G401 (cell line): ENCODE data around the gene PRPSAP1. TPM values are rescaled to one million over a fixed set of nuclear protein-coding genes. Genes with fewer than 3 reads are reported as not detected.
A peak's percentile ranks its signal among the peaks of the same experiment; 100 is the strongest.
"Not testable (repeated sequence)": the region's sequence is repeated elsewhere in the genome, so short reads cannot be mapped to it uniquely, and the experiment has no call there.

Experiments
- DNase-seq: peaks from one replicate; pipeline ENCODE4 v3.0.0-alpha.2; 2015; ENCODE audit warnings: low spot score
- in situ Hi-C: cut with HindIII; loops from 2 replicates; pipeline ENCODE4 v1.10.0; 2016; ENCODE audit warnings: low sequenced_read_pairs, mixed read lengths
- total RNA-seq: library from RNA; depleted of rRNA; stranded (reverse); fragments of >200 nt; shearing (Covaris generic); gene quantifications from 2 replicates; pipeline ENCODE4 v1.2.3, GENCODE V29; 2014

The PRPSAP1 gene
- total RNA-seq, 1 experiment from 2014 or later: 28.0 TPM

GRCh38 chr17:76365256-76365903 lies 11.7 kb upstream of the PRPSAP1 start:
- no peak for DNase-seq
- in situ Hi-C loops: no loop called here

GRCh38 chr17:76363107-76363842 lies 9.6 kb upstream of the PRPSAP1 start:
- in situ Hi-C loops: no loop called here

GRCh38 chr17:76360461-76360860 lies 6.7 kb upstream of the PRPSAP1 start:
- in situ Hi-C loops: no loop called here
- DNase-seq: no peak

More at GRCh38 chr17:76363107-76363842, 9.6 kb upstream of the PRPSAP1 start:
- DNase-seq: no peak

- in situ Hi-C loops, DNase-seq: not testable (repeated sequence)
Measured at GRCh38 chr17:76359776-76360175, 6.1 kb upstream of the PRPSAP1 start.

- no peak for DNase-seq
- in situ Hi-C loops: no loop called here
Measured at GRCh38 chr17:76359375-76359774, 5.7 kb upstream of the PRPSAP1 start.

- in situ Hi-C loops: no loop called here
- no peak for DNase-seq
Measured at GRCh38 chr17:76357597-76358158, 4.0 kb upstream of the PRPSAP1 start.

- no peak for DNase-seq
- in situ Hi-C loops: no loop called here
Measured at GRCh38 chr17:76356803-76357456, 3.2 kb upstream of the PRPSAP1 start.

GRCh38 chr17:76354747-76355310 lies 1.1 kb upstream of the PRPSAP1 start:
- in situ Hi-C loops: no loop called here
- peak; percentile 7 for DNase-seq

GRCh38 chr17:76354317-76354729 lies 607 bp upstream of the PRPSAP1 start:
- no peak for DNase-seq
- in situ Hi-C loops: no loop called here

- in situ Hi-C loops: no loop called here
- DNase-seq: peak; percentile 6
Measured at GRCh38 chr17:76353004-76353598, 615 bp downstream of the PRPSAP1 start.

- DNase-seq: no peak
- in situ Hi-C loops: no loop called here
Measured at GRCh38 chr17:76351526-76352071, 2.1 kb downstream of the PRPSAP1 start.

GRCh38 chr17:76350463-76350862 lies 3.3 kb downstream of the PRPSAP1 start:
- in situ Hi-C loops: no loop called here
- DNase-seq: no peak

- DNase-seq, in situ Hi-C loops: not testable (repeated sequence)
Measured at GRCh38 chr17:76346936-76347335, 6.8 kb downstream of the PRPSAP1 start.

- in situ Hi-C loops: no loop called here
- no peak for DNase-seq
Measured at GRCh38 chr17:76345377-76345974, 8.2 kb downstream of the PRPSAP1 start.

GRCh38 chr17:76343106-76343505 lies 10.6 kb downstream of the PRPSAP1 start:
- no peak for DNase-seq
- in situ Hi-C loops: no loop called here

GRCh38 chr17:76341301-76341700 lies 12.4 kb downstream of the PRPSAP1 start:
- in situ Hi-C loops: no loop called here
- DNase-seq: no peak

GRCh38 chr17:76337413-76337777 lies 16.3 kb downstream of the PRPSAP1 start:
- no peak for DNase-seq
- in situ Hi-C loops: no loop called here

GRCh38 chr17:76336756-76337412 lies 16.8 kb downstream of the PRPSAP1 start:
- DNase-seq: no peak
- in situ Hi-C loops: no loop called here
